ENCODE measurements around the gene OR4D1. TPM values are rescaled to one million over a fixed set of nuclear protein-coding genes. Genes with fewer than 3 reads are reported as not detected.

Gene OR4D1
- total and polyA plus RNA-seq, 2 experiments from 2014 or later, result not detected

DNA sequence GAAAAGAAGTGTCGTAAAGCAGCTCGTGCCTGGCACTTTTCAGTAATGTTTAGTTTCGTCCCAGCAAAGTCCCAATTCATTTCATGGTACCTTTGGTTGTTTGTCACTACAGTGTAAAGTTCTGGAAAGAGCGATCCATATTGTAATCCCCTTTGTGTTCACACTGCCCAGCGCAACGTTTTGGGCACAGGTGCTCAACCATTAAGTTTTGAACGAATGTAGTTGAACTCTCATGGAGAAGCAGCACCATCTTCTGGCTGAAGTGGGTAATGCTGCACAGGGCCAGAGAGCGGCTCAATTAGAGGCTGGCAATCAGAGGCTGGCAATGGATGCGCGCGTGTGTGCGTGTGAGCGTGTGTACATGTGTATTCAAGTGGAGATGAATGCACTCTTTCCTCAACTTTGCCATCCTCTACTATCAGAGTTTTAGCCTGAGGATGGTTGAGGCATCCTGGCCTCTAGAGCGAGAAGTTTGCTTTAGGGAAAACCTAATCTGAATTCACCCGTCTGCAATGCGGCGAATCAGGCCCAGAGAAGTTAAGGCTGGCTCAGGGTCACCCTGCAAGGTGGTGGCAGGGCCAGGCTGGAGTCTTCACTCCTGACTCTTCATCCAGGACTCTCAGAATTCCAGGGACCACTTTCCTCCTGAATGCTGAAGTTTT is 35.1 kb upstream of the OR4D1 start:
- Histone ChIP-seq H2AFZ (no peak overlapping the region), H3K36me3 (replicated peaks; ENCODE audit: insufficient read depth, low read depth) (no peaks in the 10 kb centered on the region), H3K79me2 (no peaks in the 10 kb centered on the region), H3K4me2 (no peak overlapping the region), H3K27ac (no peak overlapping the region), H3K9me2 (replicated peaks; ENCODE audit: insufficient read depth) (no peaks in the 10 kb centered on the region), H3K27me3 (peaks cover 4% of the 10 kb centered on the region), H3K9me3 (ENCODE audit: low read depth) (no peaks in the 10 kb centered on the region), H3K4me3 (no peak overlapping the region), H3K4me1 (ENCODE audit: insufficient read depth) (no peaks in the 10 kb centered on the region), H4K20me1 (ENCODE audit: insufficient read depth, poor library complexity, severe bottlenecking) (no peaks in the 10 kb centered on the region)
- WGBS (ENCODE audit: low lambda C conversion rate, missing lambda C conversion rate), result 37% methylated on average over 17 of the region's 17 CpGs
- TF ChIP-seq EZH2phosphoT487 (IDR thresholded peaks at IDR 0.05; ENCODE audit: low read depth, severe bottlenecking, unreplicated experiment), result no peak
- TF ChIP-seq, protein P1, sequence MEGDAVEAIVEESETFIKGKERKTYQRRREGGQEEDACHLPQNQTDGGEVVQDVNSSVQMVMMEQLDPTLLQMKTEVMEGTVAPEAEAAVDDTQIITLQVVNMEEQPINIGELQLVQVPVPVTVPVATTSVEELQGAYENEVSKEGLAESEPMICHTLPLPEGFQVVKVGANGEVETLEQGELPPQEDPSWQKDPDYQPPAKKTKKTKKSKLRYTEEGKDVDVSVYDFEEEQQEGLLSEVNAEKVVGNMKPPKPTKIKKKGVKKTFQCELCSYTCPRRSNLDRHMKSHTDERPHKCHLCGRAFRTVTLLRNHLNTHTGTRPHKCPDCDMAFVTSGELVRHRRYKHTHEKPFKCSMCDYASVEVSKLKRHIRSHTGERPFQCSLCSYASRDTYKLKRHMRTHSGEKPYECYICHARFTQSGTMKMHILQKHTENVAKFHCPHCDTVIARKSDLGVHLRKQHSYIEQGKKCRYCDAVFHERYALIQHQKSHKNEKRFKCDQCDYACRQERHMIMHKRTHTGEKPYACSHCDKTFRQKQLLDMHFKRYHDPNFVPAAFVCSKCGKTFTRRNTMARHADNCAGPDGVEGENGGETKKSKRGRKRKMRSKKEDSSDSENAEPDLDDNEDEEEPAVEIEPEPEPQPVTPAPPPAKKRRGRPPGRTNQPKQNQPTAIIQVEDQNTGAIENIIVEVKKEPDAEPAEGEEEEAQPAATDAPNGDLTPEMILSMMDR (IDR thresholded peaks at IDR 0.05; ENCODE audit: poor library complexity), result peak; percentile 97
- peak; percentile 77 for DNase-seq (ENCODE audit: low spot score)

DNA sequence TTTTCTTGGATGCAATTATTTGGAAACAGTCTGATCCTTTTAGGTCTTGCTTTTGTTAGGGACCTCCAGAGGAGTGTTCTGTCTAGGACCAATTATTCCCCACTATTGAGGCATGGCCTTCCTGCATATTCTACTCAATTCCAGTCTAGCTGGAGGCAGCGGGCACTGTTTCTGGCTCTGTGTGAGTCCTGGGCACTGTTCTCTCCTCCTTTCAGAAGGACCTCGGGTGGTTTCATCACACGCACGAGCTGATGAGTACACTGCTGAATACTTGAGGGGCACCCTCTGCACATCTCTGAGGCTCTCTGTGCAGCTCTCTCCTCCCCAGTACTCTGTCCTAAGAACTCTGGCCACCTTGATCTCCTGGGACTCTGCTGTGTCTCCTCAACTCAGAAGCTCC is 34.2 kb upstream of the OR4D1 start:
- H3K9me3 ChIP-seq (ENCODE audit: low read depth), result no peaks in the 10 kb centered on the region
- no peaks in the 10 kb centered on the region for H3K36me3 ChIP-seq (replicated peaks; ENCODE audit: insufficient read depth, low read depth)
- H3K4me2 ChIP-seq, result no peak overlapping the region
- WGBS (ENCODE audit: low lambda C conversion rate, missing lambda C conversion rate), result 82% methylated on average over 4 of the region's 4 CpGs
- TF ChIP-seq EZH2phosphoT487 (IDR thresholded peaks at IDR 0.05; ENCODE audit: low read depth, severe bottlenecking, unreplicated experiment) (no peak), EZH2 (IDR thresholded peaks at IDR 0.05; ENCODE audit: borderline replicate concordance) (no peak)
- TF ChIP-seq, protein P1 (IDR thresholded peaks at IDR 0.05; ENCODE audit: poor library complexity), result no peak
- H3K9me2 ChIP-seq (replicated peaks; ENCODE audit: insufficient read depth), result no peaks in the 10 kb centered on the region
- no peaks in the 10 kb centered on the region for H3K4me1 ChIP-seq (ENCODE audit: insufficient read depth)
- peaks cover 4% of the 10 kb centered on the region for H3K27me3 ChIP-seq
- no peaks in the 10 kb centered on the region for H4K20me1 ChIP-seq (ENCODE audit: insufficient read depth, poor library complexity, severe bottlenecking)
- no peaks in the 10 kb centered on the region for H3K79me2 ChIP-seq
- H3K27ac ChIP-seq, result no peak overlapping the region
- no peak overlapping the region for H3K4me3 ChIP-seq
- DNase-seq (ENCODE audit: low spot score), result no peak
- no peak overlapping the region for H2AFZ ChIP-seq

DNA sequence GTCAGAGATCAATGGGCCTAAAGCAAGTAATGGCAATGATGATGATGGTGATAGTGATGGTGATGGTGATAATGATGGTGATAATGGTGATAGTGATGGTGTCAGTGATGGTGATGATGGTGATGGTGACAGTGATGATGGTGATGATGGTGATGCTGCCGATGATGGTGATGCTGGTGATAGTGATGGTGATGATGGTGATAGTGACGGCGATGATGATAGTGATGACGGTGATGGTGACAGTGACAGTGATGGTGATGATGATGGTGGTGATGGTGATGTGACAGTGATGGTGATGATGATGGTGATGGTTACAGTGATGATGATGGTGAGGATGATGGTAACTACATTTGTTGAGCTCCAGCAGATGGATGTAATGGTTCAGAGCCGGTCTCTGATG is 30.8 kb upstream of the OR4D1 start:
- H3K9me2 ChIP-seq (replicated peaks; ENCODE audit: insufficient read depth), result no peaks in the 10 kb centered on the region
- peaks cover 6% of the 10 kb centered on the region for H3K27me3 ChIP-seq
- H3K4me2 ChIP-seq, result no peak overlapping the region
- no peaks in the 10 kb centered on the region for H3K36me3 ChIP-seq (replicated peaks; ENCODE audit: insufficient read depth, low read depth)
- no peak for DNase-seq (ENCODE audit: low spot score)
- no peak overlapping the region for H2AFZ ChIP-seq
- TF ChIP-seq, protein P1 (IDR thresholded peaks at IDR 0.05; ENCODE audit: poor library complexity), result no peak
- TF ChIP-seq EZH2 (IDR thresholded peaks at IDR 0.05; ENCODE audit: borderline replicate concordance) (no peak), EZH2phosphoT487 (IDR thresholded peaks at IDR 0.05; ENCODE audit: low read depth, severe bottlenecking, unreplicated experiment) (no peak)
- H3K4me3 ChIP-seq, result no peak overlapping the region
- H4K20me1 ChIP-seq (ENCODE audit: insufficient read depth, poor library complexity, severe bottlenecking), result no peaks in the 10 kb centered on the region
- WGBS (ENCODE audit: low lambda C conversion rate, missing lambda C conversion rate), result 91% methylated on average over 5 of the region's 5 CpGs
- no peaks in the 10 kb centered on the region for H3K4me1 ChIP-seq (ENCODE audit: insufficient read depth)
- H3K9me3 ChIP-seq (ENCODE audit: low read depth), result no peaks in the 10 kb centered on the region
- no peak overlapping the region for H3K27ac ChIP-seq
- H3K79me2 ChIP-seq, result no peaks in the 10 kb centered on the region

Measured in hepatocyte (in vitro differentiated cells).